ENCODE measurements around the gene GABPB2. TPM values are rescaled to one million over a fixed set of nuclear protein-coding genes. Genes with fewer than 3 reads are reported as not detected.
A peak's percentile ranks its signal among the peaks of the same experiment; 100 is the strongest.

The GABPB2 gene
- total RNA-seq, 1 donor from 2014 or later = 11.9 TPM

DNA sequence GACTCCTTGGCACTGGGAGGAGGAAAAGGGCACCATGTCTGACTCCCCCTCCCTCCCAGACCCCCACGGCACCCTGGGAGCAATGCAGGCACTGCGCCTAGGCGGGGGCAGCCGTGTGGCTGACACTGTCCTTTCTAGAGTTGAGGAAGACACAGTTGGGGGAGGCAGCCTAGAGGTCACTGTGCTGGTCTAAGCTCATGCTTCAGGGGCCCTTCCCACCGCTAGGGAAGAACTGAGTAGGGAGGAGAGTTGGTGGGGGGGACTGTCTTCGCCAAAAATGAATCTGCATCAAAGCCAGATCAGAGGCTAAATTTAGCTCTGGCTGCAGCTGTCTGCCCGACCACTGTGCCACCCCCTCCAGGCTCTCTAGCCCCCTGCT is 72.5 kb downstream of the GABPB2 start:
- DNase-seq (ENCODE audit: low spot score in 2 of 2, unreplicated experiment in 2 of 2) = no peak
- peaks cover 27% of the 10 kb centered on the region for H3K27me3 Mint-ChIP-seq (ENCODE audit: low read depth)
- H3K27ac Mint-ChIP-seq = no peak overlapping the region
- H3K36me3 Mint-ChIP-seq = no peaks in the 10 kb centered on the region
- TF ChIP-seq, protein P1, sequence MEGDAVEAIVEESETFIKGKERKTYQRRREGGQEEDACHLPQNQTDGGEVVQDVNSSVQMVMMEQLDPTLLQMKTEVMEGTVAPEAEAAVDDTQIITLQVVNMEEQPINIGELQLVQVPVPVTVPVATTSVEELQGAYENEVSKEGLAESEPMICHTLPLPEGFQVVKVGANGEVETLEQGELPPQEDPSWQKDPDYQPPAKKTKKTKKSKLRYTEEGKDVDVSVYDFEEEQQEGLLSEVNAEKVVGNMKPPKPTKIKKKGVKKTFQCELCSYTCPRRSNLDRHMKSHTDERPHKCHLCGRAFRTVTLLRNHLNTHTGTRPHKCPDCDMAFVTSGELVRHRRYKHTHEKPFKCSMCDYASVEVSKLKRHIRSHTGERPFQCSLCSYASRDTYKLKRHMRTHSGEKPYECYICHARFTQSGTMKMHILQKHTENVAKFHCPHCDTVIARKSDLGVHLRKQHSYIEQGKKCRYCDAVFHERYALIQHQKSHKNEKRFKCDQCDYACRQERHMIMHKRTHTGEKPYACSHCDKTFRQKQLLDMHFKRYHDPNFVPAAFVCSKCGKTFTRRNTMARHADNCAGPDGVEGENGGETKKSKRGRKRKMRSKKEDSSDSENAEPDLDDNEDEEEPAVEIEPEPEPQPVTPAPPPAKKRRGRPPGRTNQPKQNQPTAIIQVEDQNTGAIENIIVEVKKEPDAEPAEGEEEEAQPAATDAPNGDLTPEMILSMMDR (IDR thresholded peaks at IDR 0.05; ENCODE audit: unreplicated experiment) = no peak
- H3K9me3 Mint-ChIP-seq = no peaks in the 10 kb centered on the region
- H3K4me3 Mint-ChIP-seq = no peak overlapping the region
- H3K4me1 Mint-ChIP-seq = peaks cover 12% of the 10 kb centered on the region

- H3K36me3 Mint-ChIP-seq = no peaks in the 10 kb centered on the region
- no peak for DNase-seq (ENCODE audit: low spot score in 2 of 2, unreplicated experiment in 2 of 2)
Observed at GRCh38 chr1:151143986-151144385, 73.4 kb downstream of the GABPB2 start.

GRCh38 chr1:151144474-151145303 is 74.1 kb downstream of the GABPB2 start:
- no peak for DNase-seq (ENCODE audit: low spot score in 2 of 2, unreplicated experiment in 2 of 2)
- Mint-ChIP-seq H3K9me3 (no peaks in the 10 kb centered on the region), H3K27me3 (ENCODE audit: low read depth) (peaks cover 27% of the 10 kb centered on the region), H3K36me3 (no peaks in the 10 kb centered on the region), H3K4me3 (peak overlapping the region; percentile 79), H3K4me1 (peaks cover 12% of the 10 kb centered on the region), H3K27ac (no peak overlapping the region)
- TF ChIP-seq, protein P1 (IDR thresholded peaks at IDR 0.05; ENCODE audit: unreplicated experiment) = no peak

More at GRCh38 chr1:151143986-151144385, 73.4 kb downstream of the GABPB2 start:
- no peak overlapping the region for H3K4me3 Mint-ChIP-seq
- peaks cover 27% of the 10 kb centered on the region for H3K27me3 Mint-ChIP-seq (ENCODE audit: low read depth)
- H3K27ac Mint-ChIP-seq = no peak overlapping the region
- peaks cover 12% of the 10 kb centered on the region for H3K4me1 Mint-ChIP-seq
- H3K9me3 Mint-ChIP-seq = no peaks in the 10 kb centered on the region
- TF ChIP-seq, protein P1 (IDR thresholded peaks at IDR 0.05; ENCODE audit: unreplicated experiment) = no peak

GRCh38 chr1:151145304-151146071 is 74.9 kb downstream of the GABPB2 start:
- H3K4me3 Mint-ChIP-seq = peak overlapping the region; percentile 79
- no peak overlapping the region for H3K27ac Mint-ChIP-seq
- peaks cover 27% of the 10 kb centered on the region for H3K27me3 Mint-ChIP-seq (ENCODE audit: low read depth)
- no peaks in the 10 kb centered on the region for H3K36me3 Mint-ChIP-seq
- H3K9me3 Mint-ChIP-seq = no peaks in the 10 kb centered on the region
- peaks cover 12% of the 10 kb centered on the region for H3K4me1 Mint-ChIP-seq
- TF ChIP-seq, protein P1 (IDR thresholded peaks at IDR 0.05; ENCODE audit: unreplicated experiment) = no peak
- peak in 1 of 2 experiments; percentile 45 for DNase-seq (ENCODE audit: low spot score in 2 of 2, unreplicated experiment in 2 of 2)

GRCh38 chr1:151146072-151146411 is 75.5 kb downstream of the GABPB2 start:
- Mint-ChIP-seq H3K9me3 (no peaks in the 10 kb centered on the region), H3K4me3 (peak overlapping the region; percentile 79), H3K4me1 (peaks cover 12% of the 10 kb centered on the region), H3K36me3 (no peaks in the 10 kb centered on the region), H3K27ac (no peak overlapping the region), H3K27me3 (ENCODE audit: low read depth) (peaks cover 27% of the 10 kb centered on the region)
- peak in 1 of 2 experiments; percentile 39 for DNase-seq (ENCODE audit: low spot score in 2 of 2, unreplicated experiment in 2 of 2)
- TF ChIP-seq, protein P1 (IDR thresholded peaks at IDR 0.05; ENCODE audit: unreplicated experiment) = no peak

Measured in mesothelial cell of epicardium (in vitro differentiated cells).